Upper lobe of left lung (tissue), 4 donors: ENCODE measurements around the gene EEF2.

Source experiments
- CTCF ChIP-seq, 6 experiments: fragments of 450-650 bp in 4 of 6; fragments of 200-600 bp in 2 of 6; sonication (generic) in 2 of 6; IDR thresholded peaks; one replicate each; pipeline ENCODE4 v1.5.1; 2016 to 2019; ENCODE audit warnings: antibody characterized with exemption in 6 of 6
- EP300 ChIP-seq, 4 donors: sonication (generic); formaldehyde crosslinking; IDR thresholded peaks; one replicate each; pipeline ENCODE4 v1.5.1; 2017; ENCODE audit warnings: antibody characterized with exemption in 4 of 4, control low read depth in 2 of 4
- POLR2AphosphoS5 ChIP-seq, 2 donors: sonication (generic); formaldehyde crosslinking; IDR thresholded peaks; one replicate each; pipeline ENCODE4 v1.5.1; 2017; ENCODE audit warnings: antibody characterized with exemption in 2 of 2

DNA sequence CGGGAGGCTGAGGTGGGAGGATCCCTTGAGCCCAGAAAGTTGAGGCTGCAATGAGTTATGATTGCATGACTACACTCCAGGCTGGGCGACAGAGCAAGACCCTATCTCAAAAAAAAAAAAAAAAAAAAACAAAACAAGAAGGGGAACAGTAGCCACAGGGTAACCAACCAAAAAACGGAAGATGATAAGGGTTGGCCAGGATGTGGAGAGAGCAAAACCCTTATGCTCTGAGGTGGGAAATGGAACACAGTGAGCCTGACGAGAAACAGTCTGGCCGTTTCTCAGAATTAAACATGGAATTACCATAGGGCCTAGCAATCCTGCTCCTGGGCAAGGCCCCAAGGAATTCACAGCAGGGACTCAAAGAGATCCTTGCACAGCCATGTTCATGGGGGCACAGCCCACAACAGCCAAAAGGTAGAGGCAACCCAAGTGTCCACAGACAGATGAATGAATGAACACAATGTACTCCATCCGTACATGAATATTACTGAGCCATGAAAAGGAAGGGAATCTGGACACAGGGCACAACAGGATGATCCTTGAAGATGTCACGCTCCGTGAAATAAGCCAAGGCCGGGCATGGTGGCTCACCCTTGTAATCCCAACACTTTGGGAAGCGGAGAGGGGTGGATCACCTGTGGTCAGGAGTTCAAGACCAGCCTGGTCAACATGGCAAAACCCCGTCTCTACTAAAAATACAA, 41.1 kb downstream of the EEF2 start:
- TF ChIP-seq CTCF (IDR thresholded peaks at IDR 0.05) (no peak), EP300 (IDR thresholded peaks at IDR 0.05) (no peak), POLR2AphosphoS5 (IDR thresholded peaks at IDR 0.05) (no peak)
